ENCODE results near the gene SERPINB6. TPM values are rescaled to one million over a fixed set of nuclear protein-coding genes. Genes with fewer than 3 reads are reported as not detected.
"Not testable (repeated sequence)": the region's sequence is repeated elsewhere in the genome, so short reads cannot be mapped to it uniquely, and the experiment has no call there.

SERPINB6 gene
- polyA plus RNA-seq, 2 of the 4 experiments (the other 2 are of a cell fraction): 104 to 126 TPM

DNA sequence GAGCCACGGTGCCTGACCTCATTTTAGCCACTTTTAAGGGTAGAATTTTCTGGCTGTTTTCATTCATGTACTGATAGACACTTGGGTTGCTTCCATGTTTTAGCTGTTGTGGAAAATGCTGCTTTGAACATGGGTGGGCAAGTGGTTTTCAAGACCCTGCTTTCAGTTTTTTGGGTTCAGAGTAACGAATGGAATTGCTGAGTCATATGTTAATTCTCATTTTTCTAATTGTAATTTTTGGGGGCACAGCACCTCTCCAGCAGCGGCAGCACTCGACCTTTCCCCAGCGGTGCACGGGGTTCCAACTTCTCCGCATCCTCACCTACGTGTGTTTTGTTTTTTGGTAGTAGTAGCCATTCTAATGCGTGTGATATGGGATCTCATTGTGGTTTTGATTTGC is 33.7 kb upstream of the SERPINB6 start:
- ATAC-seq (no peak), DNase-seq (ENCODE audit: low read depth in 1 of 2, low spot score in 1 of 2) (no peak), FAIRE-seq (no peak)
- 96% methylated on average over 9 of the region's 9 CpGs for WGBS (ENCODE audit: missing lambda C conversion rate)
- Histone ChIP-seq H3K9me3 (no peaks in the 10 kb centered on the region), H3K4me3 (no peak overlapping the region), H3K4me2 (no peak overlapping the region), H3K27ac (no peak overlapping the region), H3K4me1 (peaks cover 22% of the 10 kb centered on the region)
- ChIA-PET POLR2A (interaction anchor here (0.9 kb wide), 1 partner anchor 19 kb away, joined by 3 read pairs; no protein-coding TSS in a partner anchor), CTCF (no interaction called here)
- TF ChIP-seq, protein P1, sequence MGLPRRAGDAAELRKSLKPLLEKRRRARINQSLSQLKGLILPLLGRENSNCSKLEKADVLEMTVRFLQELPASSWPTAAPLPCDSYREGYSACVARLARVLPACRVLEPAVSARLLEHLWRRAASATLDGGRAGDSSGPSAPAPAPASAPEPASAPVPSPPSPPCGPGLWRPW (IDR thresholded peaks at IDR 0.05): no peak
- TF ChIP-seq KDM5A (IDR thresholded peaks at IDR 0.05) (no peak), CHD4 (IDR thresholded peaks at IDR 0.05; ENCODE audit: borderline replicate concordance) (no peak), RAD21 (conservative IDR thresholded peaks at IDR 0.05 in 1 of 2, IDR thresholded peaks at IDR 0.05 in 1 of 2) (no peak), MAFK (IDR thresholded peaks at IDR 0.05; ENCODE audit: partially characterized antibody) (peak; percentile 60), NFE2L2 (conservative IDR thresholded peaks at IDR 0.05; ENCODE audit: low read length) (peak; percentile 13; the same call in 1 of the 2 replicates), HOXB5 (CRISPR knock-in tag; IDR thresholded peaks at IDR 0.05) (no peak), RFX5 (IDR thresholded peaks at IDR 0.05) (no peak), ZFP36 (IDR thresholded peaks at IDR 0.05; ENCODE audit: borderline replicate concordance, partially characterized antibody) (no peak), TP53 (CRISPR knock-in tag; IDR thresholded peaks at IDR 0.05) (no peak)
- TF ChIP-seq, protein P2, sequence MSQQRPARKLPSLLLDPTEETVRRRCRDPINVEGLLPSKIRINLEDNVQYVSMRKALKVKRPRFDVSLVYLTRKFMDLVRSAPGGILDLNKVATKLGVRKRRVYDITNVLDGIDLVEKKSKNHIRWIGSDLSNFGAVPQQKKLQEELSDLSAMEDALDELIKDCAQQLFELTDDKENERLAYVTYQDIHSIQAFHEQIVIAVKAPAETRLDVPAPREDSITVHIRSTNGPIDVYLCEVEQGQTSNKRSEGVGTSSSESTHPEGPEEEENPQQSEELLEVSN (IDR thresholded peaks at IDR 0.05; ENCODE audit: borderline replicate concordance, low read depth): no peak
- TF ChIP-seq, protein P3, sequence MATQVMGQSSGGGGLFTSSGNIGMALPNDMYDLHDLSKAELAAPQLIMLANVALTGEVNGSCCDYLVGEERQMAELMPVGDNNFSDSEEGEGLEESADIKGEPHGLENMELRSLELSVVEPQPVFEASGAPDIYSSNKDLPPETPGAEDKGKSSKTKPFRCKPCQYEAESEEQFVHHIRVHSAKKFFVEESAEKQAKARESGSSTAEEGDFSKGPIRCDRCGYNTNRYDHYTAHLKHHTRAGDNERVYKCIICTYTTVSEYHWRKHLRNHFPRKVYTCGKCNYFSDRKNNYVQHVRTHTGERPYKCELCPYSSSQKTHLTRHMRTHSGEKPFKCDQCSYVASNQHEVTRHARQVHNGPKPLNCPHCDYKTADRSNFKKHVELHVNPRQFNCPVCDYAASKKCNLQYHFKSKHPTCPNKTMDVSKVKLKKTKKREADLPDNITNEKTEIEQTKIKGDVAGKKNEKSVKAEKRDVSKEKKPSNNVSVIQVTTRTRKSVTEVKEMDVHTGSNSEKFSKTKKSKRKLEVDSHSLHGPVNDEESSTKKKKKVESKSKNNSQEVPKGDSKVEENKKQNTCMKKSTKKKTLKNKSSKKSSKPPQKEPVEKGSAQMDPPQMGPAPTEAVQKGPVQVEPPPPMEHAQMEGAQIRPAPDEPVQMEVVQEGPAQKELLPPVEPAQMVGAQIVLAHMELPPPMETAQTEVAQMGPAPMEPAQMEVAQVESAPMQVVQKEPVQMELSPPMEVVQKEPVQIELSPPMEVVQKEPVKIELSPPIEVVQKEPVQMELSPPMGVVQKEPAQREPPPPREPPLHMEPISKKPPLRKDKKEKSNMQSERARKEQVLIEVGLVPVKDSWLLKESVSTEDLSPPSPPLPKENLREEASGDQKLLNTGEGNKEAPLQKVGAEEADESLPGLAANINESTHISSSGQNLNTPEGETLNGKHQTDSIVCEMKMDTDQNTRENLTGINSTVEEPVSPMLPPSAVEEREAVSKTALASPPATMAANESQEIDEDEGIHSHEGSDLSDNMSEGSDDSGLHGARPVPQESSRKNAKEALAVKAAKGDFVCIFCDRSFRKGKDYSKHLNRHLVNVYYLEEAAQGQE (IDR thresholded peaks at IDR 0.05): no peak

DNA sequence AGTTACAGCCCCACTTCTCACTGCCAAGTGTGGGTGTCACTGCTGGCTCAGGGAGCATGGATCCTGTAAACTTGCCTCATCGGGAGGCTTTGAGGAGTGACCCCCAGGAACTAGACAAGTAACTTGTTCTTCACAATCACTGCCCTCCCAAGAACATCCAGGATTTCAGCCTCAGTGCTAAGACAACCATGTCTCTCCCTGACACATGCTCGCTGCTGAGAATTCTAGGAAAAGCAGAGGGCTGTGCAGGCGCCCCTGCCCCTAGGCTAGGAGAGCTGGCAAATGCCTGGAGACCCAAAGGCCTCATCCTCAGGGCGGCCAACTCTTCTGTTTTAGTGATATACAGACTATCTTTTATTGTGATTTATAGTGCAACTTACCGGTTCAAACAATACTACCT is 31.9 kb upstream of the SERPINB6 start:
- DNase-seq (ENCODE audit: low read depth in 1 of 2, low spot score in 1 of 2); H3K4me3 ChIP-seq; H3K4me2 ChIP-seq; H3K9me3 ChIP-seq; FAIRE-seq; ATAC-seq; POLR2A ChIA-PET: not testable (repeated sequence)
- H3K4me1 ChIP-seq: peaks cover 23% of the 10 kb centered on the region
- CTCF ChIA-PET: interaction anchor here (0.8 to 2.7 kb wide), 2 partner anchors 14 to 16 kb away, joined by 3 to 18 read pairs; no protein-coding TSS in a partner anchor
- peak overlapping the region in 1 of 2 experiments; percentile 98; a peak in 1 of 6 replicates for H3K27ac ChIP-seq
- WGBS (ENCODE audit: missing lambda C conversion rate): 70% methylated on average over 2 of the region's 5 CpGs

DNA sequence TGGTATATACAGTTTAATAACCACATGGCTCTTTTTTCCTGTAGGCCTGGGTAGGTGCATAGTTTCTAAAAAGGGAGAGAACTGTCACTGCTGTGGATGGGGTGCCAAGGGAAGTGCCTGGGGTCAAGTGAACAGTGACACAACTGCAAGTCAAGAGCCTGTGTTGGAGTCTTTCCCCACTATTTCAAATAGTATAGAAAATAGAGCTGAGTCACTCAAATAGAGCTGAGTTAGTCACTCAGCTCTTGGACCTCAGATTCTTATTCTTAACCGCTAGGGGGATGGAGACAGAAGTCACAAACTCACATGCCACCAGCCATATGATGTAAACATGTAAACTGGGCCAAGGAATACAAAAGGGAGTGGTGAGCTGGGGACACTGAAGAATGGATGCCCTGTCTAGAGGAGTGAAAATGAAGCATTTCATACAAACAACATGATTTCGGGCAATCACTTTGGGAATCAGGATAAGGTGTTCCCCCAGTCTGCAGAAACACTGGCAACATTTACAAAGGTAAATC is 30.5 kb upstream of the SERPINB6 start:
- Histone ChIP-seq H3K27ac (peak overlapping the region; percentile 90 to 98), H3K9me3 (no peaks in the 10 kb centered on the region), H3K4me3 (peak overlapping the region; percentile 69; the same call in 2 of the 3 replicates), H3K4me1 (peaks cover 23% of the 10 kb centered on the region), H3K4me2 (peak overlapping the region; percentile 84)
- POLR2A ChIA-PET: interaction anchor here (0.7 to 1.7 kb wide), 5 partner anchors 12 to 62 kb away, joined by 3 to 15 read pairs (median 5); no protein-coding TSS in a partner anchor
- CTCF ChIA-PET: interaction anchor here (0.6 to 2.7 kb wide), 22 partner anchors 9 to 1408 kb away, joined by 3 to 18 read pairs (median 4); partner anchors contain the start of gene SERPINB1
- DNase-seq (ENCODE audit: low read depth in 1 of 2, low spot score in 1 of 2): peak; percentile 67 to 88
- WGBS (ENCODE audit: missing lambda C conversion rate): 9% methylated on average over 2 of the region's 2 CpGs
- no peak for FAIRE-seq
- ATAC-seq: peak; percentile 29 to 37
- TF ChIP-seq POLR2AphosphoS2 (conservative IDR thresholded peaks at IDR 0.05; ENCODE audit: low read length) (no peak), TP53 (CRISPR knock-in tag; IDR thresholded peaks at IDR 0.05) (no peak), FOSL2 (IDR thresholded peaks at IDR 0.05) (no peak), FOSL2 (CRISPR knock-in tag; IDR thresholded peaks at IDR 0.05) (peak; percentile 83), JUN (IDR thresholded peaks at IDR 0.05) (0 out of 5 replicates have a peak, but pooled peaks of 1 of the 2 experiments have one; percentile 20), TFCP2L1 (CRISPR knock-in tag; IDR thresholded peaks at IDR 0.05) (no peak), RFX5 (IDR thresholded peaks at IDR 0.05) (no peak), RNF2 (IDR thresholded peaks at IDR 0.05; ENCODE audit: borderline replicate concordance, low read depth) (no peak), ZFP36 (IDR thresholded peaks at IDR 0.05; ENCODE audit: borderline replicate concordance, partially characterized antibody) (no peak), EP300 (IDR thresholded peaks at IDR 0.05) (no peak), CHD4 (IDR thresholded peaks at IDR 0.05; ENCODE audit: borderline replicate concordance) (no peak), CHD2 (IDR thresholded peaks at IDR 0.05; ENCODE audit: low read length, partially characterized antibody) (no peak), KDM5A (IDR thresholded peaks at IDR 0.05) (no peak), KDM1A (IDR thresholded peaks at IDR 0.05; ENCODE audit: low read depth) (no peak), NR3C1 (IDR thresholded peaks at IDR 0.05) (no peak), HOXB5 (CRISPR knock-in tag; IDR thresholded peaks at IDR 0.05) (no peak), BHLHE40 (IDR thresholded peaks at IDR 0.05; ENCODE audit: low read depth, low read length) (0 out of 2 replicates have a peak, but pooled peaks have one; percentile 45), RCOR1 (IDR thresholded peaks at IDR 0.05; ENCODE audit: low read depth, low read length) (no peak), HEYL (CRISPR knock-in tag; IDR thresholded peaks at IDR 0.05) (no peak)
- TF ChIP-seq, protein P4, sequence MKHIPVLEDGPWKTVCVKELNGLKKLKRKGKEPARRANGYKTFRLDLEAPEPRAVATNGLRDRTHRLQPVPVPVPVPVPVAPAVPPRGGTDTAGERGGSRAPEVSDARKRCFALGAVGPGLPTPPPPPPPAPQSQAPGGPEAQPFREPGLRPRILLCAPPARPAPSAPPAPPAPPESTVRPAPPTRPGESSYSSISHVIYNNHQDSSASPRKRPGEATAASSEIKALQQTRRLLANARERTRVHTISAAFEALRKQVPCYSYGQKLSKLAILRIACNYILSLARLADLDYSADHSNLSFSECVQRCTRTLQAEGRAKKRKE (CRISPR knock-in tag; IDR thresholded peaks at IDR 0.05; ENCODE audit: low read depth): no peak
- TF ChIP-seq, protein P1 (IDR thresholded peaks at IDR 0.05): no peak

All from A549 (cell line).